Measurements from ENCODE around the gene ZNF280B. TPM values are rescaled to one million over a fixed set of nuclear protein-coding genes. Genes with fewer than 3 reads are reported as not detected.
"Not testable (repeated sequence)": the region's sequence is repeated elsewhere in the genome, so short reads cannot be mapped to it uniquely, and the experiment has no call there.

The ZNF280B gene
- total and polyA plus RNA-seq, 2 experiments from 2014 or later = 0.86 to 1.9 TPM

GRCh38 chr22:22507743-22508273 lies 734 bp downstream of the ZNF280B start:
- DNase-seq (ENCODE audit: low read depth in 1 of 2, low spot score in 1 of 2) = no peak
- no peaks in the 10 kb centered on the region for H3K27me3 ChIP-seq
- peak overlapping the region; percentile 72 for H3K4me3 ChIP-seq
- no peak for TF ChIP-seq CTCF (IDR thresholded peaks at IDR 0.05; ENCODE audit: low read depth, low read length)
- no peaks in the 10 kb centered on the region for H3K36me3 ChIP-seq
- H3K4me1 ChIP-seq (ENCODE audit: low read depth) = no peaks in the 10 kb centered on the region
- no peak overlapping the region for H3K27ac ChIP-seq
- no peaks in the 10 kb centered on the region for H3K9me3 ChIP-seq (ENCODE audit: low read depth)

GRCh38 chr22:22506736-22507135 lies 1.8 kb downstream of the ZNF280B start:
- H3K36me3 ChIP-seq = no peaks in the 10 kb centered on the region
- no peaks in the 10 kb centered on the region for H3K4me1 ChIP-seq (ENCODE audit: low read depth)
- no peaks in the 10 kb centered on the region for H3K27me3 ChIP-seq
- DNase-seq (ENCODE audit: low read depth in 1 of 2, low spot score in 1 of 2) = no peak
- H3K9me3 ChIP-seq (ENCODE audit: low read depth) = no peaks in the 10 kb centered on the region
- H3K27ac ChIP-seq = no peak overlapping the region
- no peak for TF ChIP-seq CTCF (IDR thresholded peaks at IDR 0.05; ENCODE audit: low read depth, low read length)
- no peak overlapping the region for H3K4me3 ChIP-seq

GRCh38 chr22:22498267-22498666 lies 10.3 kb downstream of the ZNF280B start:
- Histone ChIP-seq H3K4me1 (ENCODE audit: low read depth) (no peaks in the 10 kb centered on the region), H3K4me3 (no peak overlapping the region), H3K36me3 (no peaks in the 10 kb centered on the region), H3K27ac (no peak overlapping the region), H3K9me3 (ENCODE audit: low read depth) (no peaks in the 10 kb centered on the region), H3K27me3 (no peaks in the 10 kb centered on the region)
- no peak for TF ChIP-seq CTCF (IDR thresholded peaks at IDR 0.05; ENCODE audit: low read depth, low read length)
- no peak for DNase-seq (ENCODE audit: low read depth in 1 of 2, low spot score in 1 of 2)

- peak in 1 of 2 donors; percentile 3 for DNase-seq (ENCODE audit: low read depth in 1 of 2, low spot score in 1 of 2)
- not testable (repeated sequence) for H3K36me3 ChIP-seq; H3K4me3 ChIP-seq; H3K9me3 ChIP-seq (ENCODE audit: low read depth); H3K27me3 ChIP-seq; H3K27ac ChIP-seq; H3K4me1 ChIP-seq (ENCODE audit: low read depth)
Measured at GRCh38 chr22:22491589-22491988, 17.0 kb downstream of the ZNF280B start.

- Histone ChIP-seq H3K4me3 (no peak overlapping the region), H3K27me3 (no peaks in the 10 kb centered on the region), H3K27ac (no peak overlapping the region), H3K4me1 (ENCODE audit: low read depth) (no peaks in the 10 kb centered on the region), H3K36me3 (peaks cover 7% of the 10 kb centered on the region), H3K9me3 (ENCODE audit: low read depth) (no peaks in the 10 kb centered on the region)
- no peak for DNase-seq (ENCODE audit: low read depth in 1 of 2, low spot score in 1 of 2)
- TF ChIP-seq CTCF (IDR thresholded peaks at IDR 0.05; ENCODE audit: low read depth, low read length) = no peak
Measured at GRCh38 chr22:22488736-22489135, 19.8 kb downstream of the ZNF280B start.

- Histone ChIP-seq H3K36me3 (peaks cover 7% of the 10 kb centered on the region), H3K9me3 (ENCODE audit: low read depth) (no peaks in the 10 kb centered on the region), H3K4me1 (ENCODE audit: low read depth) (no peaks in the 10 kb centered on the region), H3K27ac (no peak overlapping the region), H3K4me3 (no peak overlapping the region), H3K27me3 (no peaks in the 10 kb centered on the region)
- no peak for DNase-seq (ENCODE audit: low read depth in 1 of 2, low spot score in 1 of 2)
- TF ChIP-seq CTCF (IDR thresholded peaks at IDR 0.05; ENCODE audit: low read depth, low read length) = no peak
Measured at GRCh38 chr22:22487869-22488597, 20.5 kb downstream of the ZNF280B start.

Data from cardiac muscle cell (in vitro differentiated cells and primary cell).